ENCODE results near the gene RAB33A. TPM values are rescaled to one million over a fixed set of nuclear protein-coding genes. Genes with fewer than 3 reads are reported as not detected.

RAB33A gene
- polyA plus RNA-seq, 3 donors, result 0.13 to 2.1 (median 1.6) TPM

DNA sequence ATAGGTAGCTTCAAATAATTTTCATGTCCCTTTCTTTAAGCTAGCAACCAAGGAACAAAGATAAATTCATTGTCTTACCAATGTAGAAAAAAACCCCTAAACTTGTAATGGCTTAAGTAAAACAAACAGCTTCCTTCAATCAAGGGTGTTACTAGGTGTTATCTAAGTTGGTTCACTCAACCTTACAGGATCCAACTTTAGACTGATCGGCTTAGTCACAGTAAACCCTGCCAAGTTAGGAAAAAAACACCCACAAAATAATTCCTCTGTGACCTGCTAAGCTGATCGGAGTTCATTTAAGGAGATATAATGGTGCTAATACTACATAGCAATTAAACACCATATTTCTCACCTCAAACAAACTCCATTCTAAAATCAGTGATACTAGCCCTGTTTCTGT, 16.2 kb upstream of the RAB33A start:
- H2AFZ ChIP-seq (ENCODE audit: insufficient read depth, low read depth, low read length, poor library complexity, severe bottlenecking), result no peak overlapping the region
- no peaks in the 10 kb centered on the region for H4K20me1 ChIP-seq (ENCODE audit: insufficient read depth, low read length)
- TF ChIP-seq, protein P1, sequence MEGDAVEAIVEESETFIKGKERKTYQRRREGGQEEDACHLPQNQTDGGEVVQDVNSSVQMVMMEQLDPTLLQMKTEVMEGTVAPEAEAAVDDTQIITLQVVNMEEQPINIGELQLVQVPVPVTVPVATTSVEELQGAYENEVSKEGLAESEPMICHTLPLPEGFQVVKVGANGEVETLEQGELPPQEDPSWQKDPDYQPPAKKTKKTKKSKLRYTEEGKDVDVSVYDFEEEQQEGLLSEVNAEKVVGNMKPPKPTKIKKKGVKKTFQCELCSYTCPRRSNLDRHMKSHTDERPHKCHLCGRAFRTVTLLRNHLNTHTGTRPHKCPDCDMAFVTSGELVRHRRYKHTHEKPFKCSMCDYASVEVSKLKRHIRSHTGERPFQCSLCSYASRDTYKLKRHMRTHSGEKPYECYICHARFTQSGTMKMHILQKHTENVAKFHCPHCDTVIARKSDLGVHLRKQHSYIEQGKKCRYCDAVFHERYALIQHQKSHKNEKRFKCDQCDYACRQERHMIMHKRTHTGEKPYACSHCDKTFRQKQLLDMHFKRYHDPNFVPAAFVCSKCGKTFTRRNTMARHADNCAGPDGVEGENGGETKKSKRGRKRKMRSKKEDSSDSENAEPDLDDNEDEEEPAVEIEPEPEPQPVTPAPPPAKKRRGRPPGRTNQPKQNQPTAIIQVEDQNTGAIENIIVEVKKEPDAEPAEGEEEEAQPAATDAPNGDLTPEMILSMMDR (IDR thresholded peaks at IDR 0.05), result no peak
- H3K4me3 Mint-ChIP-seq, result no peak overlapping the region
- H3K27ac Mint-ChIP-seq, result no peak overlapping the region
- H3K36me3 ChIP-seq (replicated peaks in 1 of 2; ENCODE audit: control insufficient read depth in 1 of 2, insufficient read depth in 2 of 2, low read length in 2 of 2), result peaks cover 8 to 19% of the 10 kb centered on the region in 2 donors
- no peak overlapping the region for H3K27ac ChIP-seq (ENCODE audit: low read depth in 1 of 2, low read length in 2 of 2)
- no CpG with 5 or more reads among the region's 2 CpGs for WGBS (ENCODE audit: insufficient coverage)
- intact Hi-C loops (cut with micrococcal nuclease), result no loop called here
- peaks cover 0 to 1% (median 0%) of the 10 kb centered on the region in 7 donors for H3K9me3 Mint-ChIP-seq
- H3K9me3 ChIP-seq (replicated peaks in 1 of 2; ENCODE audit: control insufficient read depth in 1 of 2, insufficient read depth in 1 of 2, low read length in 2 of 2), result no peaks in the 10 kb centered on the region
- no peak for DNase-seq
- H3K27me3 ChIP-seq (ENCODE audit: control insufficient read depth in 2 of 2, insufficient read depth in 2 of 2, low read length in 2 of 2), result no peaks in the 10 kb centered on the region
- H3K79me2 ChIP-seq (ENCODE audit: insufficient read depth, low read length), result peaks cover 8% of the 10 kb centered on the region
- no peak overlapping the region for H3K4me3 ChIP-seq (replicated peaks in 1 of 3; ENCODE audit: low read depth in 2 of 3, low read length in 3 of 3)
- H3K27me3 Mint-ChIP-seq (ENCODE audit: low read depth in 3 of 3), result no peaks in the 10 kb centered on the region
- no peak overlapping the region for H3K9ac ChIP-seq (ENCODE audit: insufficient read depth, low read length, poor library complexity, severe bottlenecking)
- H3K4me1 ChIP-seq (ENCODE audit: control insufficient read depth in 1 of 2, insufficient read depth in 2 of 2, low read length in 2 of 2), result no peaks in the 10 kb centered on the region
- H3K36me3 Mint-ChIP-seq, result peaks cover 10 to 15% of the 10 kb centered on the region in 2 donors
- H3K4me2 ChIP-seq (replicated peaks; ENCODE audit: extremely low read depth, low read length, poor library complexity, severe bottlenecking), result no peak overlapping the region
- no peaks in the 10 kb centered on the region for H3K4me1 Mint-ChIP-seq

DNA sequence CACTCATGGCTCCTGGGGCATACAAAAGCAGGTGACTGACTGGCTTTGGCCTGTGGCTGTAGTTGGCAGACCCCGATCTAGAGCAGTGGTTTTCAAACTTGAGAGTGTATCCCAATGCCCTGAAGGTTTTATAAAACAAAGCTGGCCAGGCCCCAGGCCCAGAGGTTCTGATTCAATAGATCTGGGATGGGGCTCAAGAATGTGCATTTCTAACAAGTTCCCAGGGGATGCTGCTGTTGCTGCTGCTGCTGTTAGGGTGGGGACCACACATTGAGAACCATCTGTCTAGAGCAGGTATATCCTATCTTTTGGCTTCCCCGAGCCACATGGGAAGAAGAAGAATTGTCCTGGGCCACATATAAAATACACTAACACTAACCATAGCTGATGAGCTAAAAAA, 13.5 kb upstream of the RAB33A start:
- peaks cover 0 to 4% (median 0%) of the 10 kb centered on the region in 3 donors for H3K27me3 Mint-ChIP-seq (ENCODE audit: low read depth in 3 of 3)
- Histone ChIP-seq H4K20me1 (ENCODE audit: insufficient read depth, low read length) (no peaks in the 10 kb centered on the region), H3K4me3 (replicated peaks in 1 of 3; ENCODE audit: low read depth in 2 of 3, low read length in 3 of 3) (no peak overlapping the region), H3K79me2 (ENCODE audit: insufficient read depth, low read length) (peaks cover 27% of the 10 kb centered on the region), H3K4me1 (ENCODE audit: control insufficient read depth in 1 of 2, insufficient read depth in 2 of 2, low read length in 2 of 2) (no peaks in the 10 kb centered on the region), H3K36me3 (replicated peaks in 1 of 2; ENCODE audit: control insufficient read depth in 1 of 2, insufficient read depth in 2 of 2, low read length in 2 of 2) (peaks cover 8 to 19% of the 10 kb centered on the region in 2 donors), H3K9ac (ENCODE audit: insufficient read depth, low read length, poor library complexity, severe bottlenecking) (no peak overlapping the region), H3K4me2 (replicated peaks; ENCODE audit: extremely low read depth, low read length, poor library complexity, severe bottlenecking) (no peak overlapping the region), H3K27ac (ENCODE audit: low read depth in 1 of 2, low read length in 2 of 2) (no peak overlapping the region), H3K27me3 (ENCODE audit: control insufficient read depth in 2 of 2, insufficient read depth in 2 of 2, low read length in 2 of 2) (no peaks in the 10 kb centered on the region), H3K9me3 (replicated peaks in 1 of 2; ENCODE audit: control insufficient read depth in 1 of 2, insufficient read depth in 1 of 2, low read length in 2 of 2) (no peaks in the 10 kb centered on the region), H2AFZ (ENCODE audit: insufficient read depth, low read depth, low read length, poor library complexity, severe bottlenecking) (no peak overlapping the region)
- TF ChIP-seq, protein P1 (IDR thresholded peaks at IDR 0.05), result no peak
- H3K9me3 Mint-ChIP-seq, result no peaks in the 10 kb centered on the region
- H3K27ac Mint-ChIP-seq, result no peak overlapping the region
- H3K4me1 Mint-ChIP-seq, result peaks cover under 1% of the 10 kb centered on the region
- WGBS (ENCODE audit: insufficient coverage), result 100% methylated on average over 1 of the region's 2 CpGs
- peaks cover 10 to 19% of the 10 kb centered on the region in 2 donors for H3K36me3 Mint-ChIP-seq
- DNase-seq, result no peak
- no peak overlapping the region for H3K4me3 Mint-ChIP-seq
- intact Hi-C loops (cut with micrococcal nuclease), result no loop called here
